NOMO-1 treated with DMSO at 0.1 percent for 48 hours (cell line): ENCODE data around the gene SLC1A2.
A peak's percentile ranks its signal among the peaks of the same experiment; 100 is the strongest.
"Not testable (repeated sequence)": the region's sequence is repeated elsewhere in the genome, so short reads cannot be mapped to it uniquely, and the experiment has no call there.

ENCODE experiments used
- DNase-seq: peaks from one replicate; lab custom pipeline; 2025; ENCODE audit not compliant: unreplicated experiment; lab: John Stamatoyannopoulos, UW

SLC1A2 gene

DNA sequence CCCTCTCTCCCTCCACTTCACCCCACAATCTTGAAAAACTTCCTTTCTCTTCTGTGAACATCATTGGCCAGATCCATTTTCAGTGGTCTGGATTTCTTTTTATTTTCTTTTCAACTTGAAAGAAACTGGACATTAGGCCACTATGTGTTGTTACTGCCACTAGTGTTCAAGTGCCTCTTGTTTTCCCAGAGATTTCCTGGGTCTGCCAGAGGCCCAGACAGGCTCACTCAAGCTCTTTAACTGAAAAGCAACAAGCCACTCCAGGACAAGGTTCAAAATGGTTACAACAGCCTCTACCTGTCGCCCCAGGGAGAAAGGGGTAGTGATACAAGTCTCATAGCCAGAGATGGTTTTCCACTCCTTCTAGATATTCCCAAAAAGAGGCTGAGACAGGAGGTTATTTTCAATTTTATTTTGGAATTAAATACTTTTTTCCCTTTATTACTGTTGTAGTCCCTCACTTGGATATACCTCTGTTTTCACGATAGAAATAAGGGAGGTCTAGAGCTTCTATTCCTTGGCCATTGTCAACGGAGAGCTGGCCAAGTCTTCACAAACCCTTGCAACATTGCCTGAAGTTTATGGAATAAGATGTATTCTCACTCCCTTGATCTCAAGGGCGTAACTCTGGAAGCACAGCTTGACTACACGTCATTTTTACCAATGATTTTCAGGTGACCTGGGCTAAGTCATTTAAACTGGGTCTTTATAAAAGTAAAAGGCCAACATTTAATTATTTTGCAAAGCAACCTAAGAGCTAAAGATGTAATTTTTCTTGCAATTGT, 188.1 kb downstream of the SLC1A2 start:
- no peak for DNase-seq

DNA sequence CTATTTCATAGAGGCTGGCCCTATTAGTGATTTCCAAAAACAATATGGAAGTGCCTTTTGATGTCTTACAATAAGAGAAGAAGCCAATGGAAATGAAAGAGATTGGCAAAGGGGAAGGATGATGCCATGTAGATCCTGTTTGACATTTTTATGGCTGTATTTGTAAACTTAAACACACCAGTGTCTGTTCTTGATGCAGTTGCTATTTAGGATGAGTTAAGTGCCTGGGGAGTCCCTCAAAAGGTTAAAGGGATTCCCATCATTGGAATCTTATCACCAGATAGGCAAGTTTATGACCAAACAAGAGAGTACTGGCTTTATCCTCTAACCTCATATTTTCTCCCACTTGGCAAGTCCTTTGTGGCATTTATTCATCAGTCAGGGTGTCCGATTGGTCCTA, 189.0 kb downstream of the SLC1A2 start:
- DNase-seq, result no peak

DNA sequence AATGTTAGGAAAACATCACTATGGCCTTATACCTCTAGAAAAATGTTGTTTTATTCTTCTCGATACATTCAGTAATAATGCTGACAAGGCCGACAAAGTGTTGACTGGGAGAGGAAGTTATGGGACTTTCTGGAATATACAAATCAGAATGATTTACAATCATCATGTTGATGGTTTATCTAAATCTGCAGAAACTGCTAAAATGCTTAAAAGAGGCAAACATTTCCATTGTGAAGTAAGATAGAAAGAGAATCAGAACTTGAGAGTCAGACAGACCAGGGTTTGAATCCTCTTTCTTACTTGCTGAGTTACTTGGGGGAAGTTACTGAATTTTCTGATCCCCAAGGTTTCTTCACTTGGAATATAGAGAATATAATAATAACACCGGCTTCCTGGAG, 191.0 kb downstream of the SLC1A2 start:
- no peak for DNase-seq

DNA sequence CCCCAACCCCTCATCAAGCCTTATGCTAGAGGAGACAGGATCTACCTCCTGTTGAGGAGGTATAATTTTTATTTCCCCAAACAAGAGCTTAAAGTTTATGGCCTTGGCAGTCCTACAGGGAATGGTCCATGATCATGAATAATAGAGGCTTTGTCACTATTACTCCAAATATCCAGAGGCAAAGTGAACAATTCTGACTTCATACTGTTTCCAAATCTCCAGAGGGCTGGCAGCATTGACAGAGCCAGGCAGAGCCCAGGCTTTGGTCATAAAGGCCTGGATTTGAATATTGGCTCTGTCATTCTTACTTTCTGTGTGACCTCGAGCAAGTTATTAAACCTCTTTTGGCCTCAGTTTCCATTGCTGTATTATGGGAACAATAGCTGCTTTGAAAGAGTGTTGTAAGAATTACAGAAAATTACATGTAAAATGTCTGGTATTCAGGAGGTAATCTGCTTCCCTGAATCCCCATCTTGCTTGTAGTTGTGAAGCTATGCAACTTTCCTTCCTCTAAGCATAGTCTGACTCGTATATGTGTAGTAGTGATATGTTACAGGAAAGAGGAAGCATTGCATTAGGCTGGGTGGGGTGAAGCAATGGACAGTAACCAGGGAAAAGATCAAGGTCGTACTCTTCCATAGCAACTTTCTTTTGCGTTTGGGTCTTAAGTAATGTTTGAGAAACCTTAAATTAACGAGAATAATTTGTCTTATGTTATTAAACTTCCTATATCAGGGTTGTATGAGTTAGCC, 191.6 kb downstream of the SLC1A2 start:
- peak; percentile 87 for DNase-seq

DNA sequence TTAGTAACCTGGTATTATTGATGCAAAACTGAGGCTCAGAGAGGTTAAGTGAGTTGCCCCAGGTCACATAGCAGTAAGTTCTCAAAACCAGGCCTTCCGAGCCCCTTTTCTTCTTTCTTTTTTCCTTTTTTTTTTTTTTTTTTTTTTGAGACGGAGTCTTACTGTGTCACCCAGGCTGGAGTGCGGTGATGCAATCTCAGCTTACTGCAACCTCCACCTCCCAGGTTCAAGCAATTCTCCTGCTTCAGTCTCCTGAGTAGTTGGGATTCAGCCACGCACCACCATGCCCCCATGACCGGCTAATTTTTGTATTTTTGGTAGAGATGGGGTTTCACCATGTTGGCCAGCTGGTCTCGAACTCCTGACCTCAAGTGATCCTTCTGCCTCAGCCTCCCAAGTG, 192.6 kb downstream of the SLC1A2 start:
- not testable (repeated sequence) for DNase-seq

DNA sequence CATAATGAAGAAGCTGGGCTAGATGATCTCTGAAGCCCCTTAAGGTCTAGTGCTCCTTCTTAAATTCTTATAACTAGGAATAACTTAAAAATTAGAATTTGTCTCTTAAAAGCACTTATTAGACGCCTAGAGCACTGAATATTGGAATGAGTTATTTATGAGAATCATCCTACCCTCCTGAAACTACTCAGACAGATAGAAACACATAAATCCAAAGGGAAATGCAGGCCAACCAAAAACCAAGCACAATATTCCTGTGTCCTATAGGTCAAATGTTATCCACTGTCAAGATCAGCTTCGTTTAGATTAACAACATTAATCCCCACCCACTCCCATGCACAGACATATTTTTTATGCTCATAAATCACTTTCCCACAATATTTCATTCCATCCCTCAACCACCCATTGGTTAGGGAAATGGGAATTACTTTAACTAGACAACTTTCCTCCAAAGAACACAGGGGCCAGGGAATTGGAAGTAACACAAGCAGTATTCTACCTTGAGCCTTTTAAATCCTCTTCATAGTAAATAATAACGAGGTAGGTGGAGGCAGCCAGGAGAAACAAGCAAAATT, 193.3 kb downstream of the SLC1A2 start:
- DNase-seq, result no peak

DNA sequence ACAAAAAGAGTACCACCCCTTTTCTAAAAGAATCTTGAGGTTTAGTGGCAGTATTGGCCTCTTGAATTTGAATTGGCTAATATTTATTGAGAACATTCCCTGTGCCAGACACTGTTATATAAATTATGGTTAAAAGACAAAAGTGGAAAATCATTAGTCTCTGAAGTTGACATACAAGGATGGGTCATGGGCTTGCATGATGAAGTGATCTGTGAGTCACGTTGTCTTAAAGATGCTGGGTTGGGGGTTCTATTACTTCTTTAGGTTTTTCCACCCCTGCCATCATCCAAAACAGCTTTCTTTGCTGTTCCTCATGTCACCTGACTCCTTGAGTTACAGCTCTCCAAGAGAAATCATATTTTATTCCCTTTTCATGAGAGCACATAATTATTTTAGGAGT, 195.4 kb downstream of the SLC1A2 start:
- DNase-seq, result no peak

DNA sequence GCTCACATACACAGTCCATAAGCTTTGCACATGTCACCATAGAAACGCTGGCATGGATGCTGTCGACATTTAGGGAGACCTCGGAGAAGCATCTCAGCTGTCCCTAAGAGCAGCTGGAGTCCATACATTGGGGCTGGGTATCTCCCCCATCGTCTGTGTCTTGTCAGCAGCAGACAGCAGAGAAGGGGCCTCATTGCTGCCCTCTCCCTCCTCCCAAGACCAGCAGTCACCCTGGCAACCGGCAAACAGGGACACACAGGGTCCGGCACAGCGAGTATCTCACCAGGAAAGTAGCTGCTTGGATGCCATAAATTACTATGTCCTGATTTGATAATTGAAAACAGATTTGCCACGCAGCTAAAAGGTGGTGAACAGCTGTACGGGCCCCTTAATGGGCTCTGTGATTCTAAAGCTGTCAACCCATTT, 196.0 kb downstream of the SLC1A2 start:
- DNase-seq, result no peak

DNA sequence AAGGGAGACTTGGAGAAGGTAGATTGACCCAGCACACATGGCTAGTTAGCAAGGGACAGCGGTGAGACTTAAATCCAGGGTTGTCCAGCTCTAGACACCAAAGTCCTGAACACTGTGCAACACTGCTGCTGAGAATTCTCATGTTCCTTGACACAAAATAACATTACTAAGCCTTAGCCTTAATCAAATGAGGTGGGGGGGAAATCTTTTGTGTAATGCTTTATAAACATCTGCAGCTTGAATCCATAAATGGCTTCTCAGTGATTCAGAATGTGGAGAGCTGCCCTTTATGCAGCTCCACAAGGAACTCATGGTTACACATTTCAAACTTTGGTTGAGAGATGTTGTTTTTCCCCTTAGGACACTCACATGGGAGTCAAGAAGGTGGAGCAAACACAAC, 200.4 kb downstream of the SLC1A2 start:
- DNase-seq, result no peak

DNA sequence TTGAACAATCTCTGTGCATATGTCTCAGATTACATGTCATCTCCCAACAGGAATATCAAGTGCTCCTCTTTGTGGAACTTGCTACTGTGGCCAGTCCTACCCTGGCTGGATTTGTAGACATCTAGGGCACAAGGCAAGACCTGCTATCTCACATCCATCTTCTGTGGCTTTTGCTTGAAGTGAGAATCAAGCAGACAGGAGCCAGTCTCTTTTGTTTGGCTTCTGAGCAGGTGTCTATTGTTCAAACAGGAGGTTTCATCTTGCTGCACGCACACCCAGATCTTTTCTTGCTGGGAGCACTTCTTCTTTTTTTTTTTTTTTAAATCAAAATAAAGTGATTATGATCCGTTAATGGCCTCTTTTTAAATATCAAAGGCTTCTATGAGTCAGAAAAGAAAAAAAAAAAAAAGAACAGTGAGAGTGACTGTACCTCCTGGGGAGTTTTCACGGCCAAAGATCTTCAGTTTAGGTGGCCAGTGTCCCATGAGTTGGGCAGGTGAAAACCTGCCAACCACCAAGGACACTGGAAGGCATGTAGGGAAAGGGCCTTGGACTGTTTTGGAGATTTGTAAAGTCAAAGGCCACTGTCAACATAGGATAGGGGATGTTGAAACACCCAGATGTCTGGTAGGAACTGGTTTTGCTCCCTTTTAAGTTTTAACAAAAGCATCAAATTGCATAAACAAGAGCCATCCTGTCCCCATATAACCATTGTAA, 202.2 kb downstream of the SLC1A2 start:
- DNase-seq, result no peak

DNA sequence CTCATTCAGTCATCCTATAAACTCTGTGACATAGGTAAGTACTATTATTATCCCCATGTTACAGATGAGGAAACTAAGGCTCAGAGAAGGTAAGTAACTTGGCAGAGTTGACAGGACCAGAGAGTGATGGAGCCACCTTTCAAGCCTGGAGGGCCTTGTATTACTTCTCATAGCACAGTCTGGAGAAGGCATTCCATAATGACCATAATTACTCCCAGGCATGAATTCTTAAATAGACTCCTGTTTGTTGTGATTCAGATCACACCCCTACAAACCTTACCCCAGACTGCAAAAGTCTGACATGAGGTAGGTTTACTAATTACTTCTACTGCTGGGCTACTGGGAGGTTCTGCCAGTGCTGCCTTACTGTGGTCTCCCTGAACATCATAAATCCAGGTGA, 203.4 kb downstream of the SLC1A2 start:
- DNase-seq, result no peak

DNA sequence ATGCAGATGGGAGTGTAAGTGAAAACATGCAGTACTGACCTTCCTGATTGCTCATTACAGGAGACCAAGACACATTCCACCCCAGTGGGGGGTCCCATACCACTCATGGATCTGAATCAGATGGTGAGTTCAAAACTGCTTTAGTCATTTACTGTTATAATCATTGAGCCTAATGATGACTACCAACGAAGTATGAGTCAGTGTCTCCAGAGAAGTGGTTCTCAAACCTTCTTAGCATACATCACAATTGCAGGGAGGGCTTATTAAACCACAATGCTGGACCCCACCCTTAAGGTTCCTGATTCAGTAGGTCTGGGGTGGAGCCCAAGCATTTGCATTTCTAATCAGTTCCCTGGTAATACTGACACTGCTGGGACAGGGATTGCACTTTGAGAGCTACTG, 204.6 kb downstream of the SLC1A2 start:
- no peak for DNase-seq

DNA sequence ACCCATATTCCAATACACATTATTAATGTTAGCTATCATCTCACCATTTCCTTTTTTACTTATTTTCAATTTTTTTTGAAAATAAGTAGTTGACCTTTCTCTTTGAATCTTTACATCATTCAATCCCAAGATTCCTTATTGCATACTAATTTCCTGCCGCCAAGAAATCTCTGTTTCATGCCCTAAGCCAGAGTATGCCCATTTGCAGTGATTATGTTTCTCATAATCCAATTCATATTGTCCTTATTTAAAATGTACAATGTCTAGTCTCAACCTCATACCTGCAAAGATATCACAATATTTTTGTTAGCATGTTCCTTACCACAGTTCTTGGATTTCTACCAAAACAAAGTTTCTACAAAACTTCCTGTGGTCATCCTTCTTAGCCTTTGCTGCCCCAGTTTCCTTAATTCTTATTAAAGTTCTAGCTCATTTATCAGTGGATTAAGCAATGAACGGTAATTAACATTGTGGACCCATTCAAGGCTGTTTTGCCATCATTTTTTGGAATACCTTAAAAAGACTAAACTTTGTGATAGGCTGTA, 205.1 kb downstream of the SLC1A2 start:
- no peak for DNase-seq

DNA sequence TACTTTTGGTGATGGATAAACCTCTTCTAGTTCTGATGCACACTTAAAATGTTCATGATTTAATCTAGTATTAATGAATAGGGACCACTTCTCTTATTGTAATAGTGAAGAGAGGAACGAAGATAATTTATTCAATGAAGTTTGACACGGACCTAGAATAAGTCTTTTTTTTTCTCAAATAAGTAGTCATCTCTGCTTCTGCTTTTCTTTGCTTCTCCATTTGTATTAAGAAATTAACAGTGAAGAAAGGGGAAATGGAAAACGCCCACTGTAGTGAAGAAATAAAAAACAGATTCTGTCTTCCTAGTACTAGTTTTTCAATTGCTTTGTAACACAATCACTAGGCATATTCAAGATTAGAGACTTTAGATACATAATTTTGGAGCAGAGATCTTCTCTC, 207.4 kb downstream of the SLC1A2 start:
- DNase-seq, result peak; percentile 97

DNA sequence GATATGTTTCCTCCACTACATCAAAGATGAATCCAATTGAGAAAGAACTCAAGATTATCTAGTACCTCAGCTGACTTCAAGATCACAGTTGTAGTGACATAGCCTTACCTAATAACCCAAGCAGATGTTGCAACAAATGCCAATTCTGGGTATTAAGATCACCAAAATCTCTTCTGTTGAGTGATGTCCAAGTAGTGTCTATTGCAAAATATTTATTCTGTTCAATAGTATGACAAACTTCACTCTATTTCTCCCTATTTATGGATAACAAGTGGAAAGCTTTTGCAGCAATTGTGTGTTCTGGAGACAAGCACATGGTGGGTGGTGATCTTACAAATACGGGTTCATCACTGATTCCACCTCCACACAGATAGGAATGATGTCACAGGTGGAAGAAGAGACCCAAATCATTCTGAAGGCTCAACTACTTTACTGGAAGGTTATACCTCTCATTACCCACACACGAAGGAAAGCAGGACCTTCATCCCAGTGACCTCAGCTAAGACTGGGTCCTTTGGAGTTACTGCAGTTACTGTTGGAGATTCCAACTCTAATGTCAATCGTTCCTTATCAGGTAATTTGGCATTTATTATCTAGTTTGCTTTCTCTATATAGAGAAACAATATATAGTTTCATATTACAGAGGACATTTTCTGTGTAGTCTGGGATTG, 208.3 kb downstream of the SLC1A2 start:
- DNase-seq, result peak; percentile 36

DNA sequence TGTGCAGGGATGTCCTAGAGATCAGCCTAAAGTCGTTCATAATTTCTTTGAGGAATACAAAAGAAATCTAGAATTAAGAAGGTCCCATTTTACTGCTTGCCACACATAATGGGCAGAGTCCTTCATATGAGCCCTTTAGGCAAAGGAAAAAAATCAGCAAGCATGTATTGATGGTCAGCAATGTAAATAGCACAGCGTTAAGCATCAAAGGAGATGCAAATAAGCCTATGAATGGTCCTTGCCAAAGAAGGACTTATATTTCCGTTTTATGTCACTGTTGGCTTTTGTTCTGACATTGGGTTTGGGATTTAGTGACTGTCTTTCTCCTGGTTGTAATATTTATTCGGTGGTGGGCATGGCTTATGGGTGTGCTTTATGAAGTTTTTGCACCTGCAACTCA, 210.6 kb downstream of the SLC1A2 start:
- DNase-seq, result no peak

DNA sequence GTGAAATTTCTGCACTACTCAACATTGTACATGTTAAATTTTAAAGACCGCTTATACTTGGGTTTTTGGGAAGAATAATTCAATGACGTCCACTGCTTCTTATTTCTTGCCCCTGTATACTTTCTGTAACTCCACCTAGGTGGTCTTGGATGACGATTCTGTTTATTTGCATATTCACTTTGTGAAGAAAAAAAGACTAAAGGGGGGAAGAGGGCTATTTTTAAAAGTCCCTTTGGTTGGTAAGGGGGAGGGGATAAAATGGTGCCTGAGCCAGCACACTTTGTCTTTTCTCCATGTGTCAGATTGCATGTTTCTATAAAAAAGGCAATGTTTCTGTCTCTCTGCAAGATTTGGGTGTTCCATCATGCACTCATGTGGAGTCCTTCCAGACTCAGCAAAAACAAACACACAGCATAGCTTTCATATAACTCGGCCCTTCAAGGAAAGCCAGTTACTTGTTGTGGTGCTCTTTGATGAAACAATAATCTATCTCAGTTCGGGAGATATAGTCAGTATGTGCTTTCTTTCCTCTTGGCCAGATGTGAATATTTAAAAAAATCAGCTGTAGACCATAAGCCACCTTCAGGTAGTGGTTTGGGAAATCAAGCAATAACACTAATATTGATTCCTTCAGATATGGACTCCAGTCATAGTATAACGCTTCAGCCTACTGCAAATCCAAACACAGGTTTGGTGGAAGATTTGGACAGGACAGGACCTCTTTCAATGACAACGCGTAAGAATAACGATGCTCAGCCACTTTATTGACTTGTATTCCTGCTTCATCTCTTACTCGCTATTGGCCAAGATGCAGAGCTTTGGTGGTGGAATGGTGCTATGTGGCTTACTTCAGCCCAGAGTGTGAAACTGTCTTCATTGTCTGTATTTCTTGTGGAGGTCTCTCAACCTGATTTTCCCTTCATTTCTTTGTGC, 211.6 kb downstream of the SLC1A2 start:
- no peak for DNase-seq

DNA sequence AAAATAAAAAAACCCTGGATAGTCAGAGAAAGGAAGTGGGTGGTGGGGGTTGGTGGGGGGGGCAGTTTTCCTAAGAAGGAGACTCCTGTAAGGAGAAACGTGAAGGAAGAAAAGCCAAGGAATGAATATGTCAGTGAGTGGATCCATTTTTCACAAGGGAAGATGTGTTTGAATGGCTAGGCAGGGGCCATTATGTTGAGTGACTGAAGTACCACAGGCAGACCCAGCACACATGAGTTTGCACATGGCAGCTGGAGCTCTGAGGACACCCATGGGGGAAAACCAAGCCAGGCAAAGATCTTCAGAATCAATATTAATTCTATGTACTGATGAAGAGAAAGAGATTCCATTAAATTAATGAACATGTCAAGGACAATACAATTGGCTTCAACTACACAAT, 212.7 kb downstream of the SLC1A2 start:
- no peak for DNase-seq

DNA sequence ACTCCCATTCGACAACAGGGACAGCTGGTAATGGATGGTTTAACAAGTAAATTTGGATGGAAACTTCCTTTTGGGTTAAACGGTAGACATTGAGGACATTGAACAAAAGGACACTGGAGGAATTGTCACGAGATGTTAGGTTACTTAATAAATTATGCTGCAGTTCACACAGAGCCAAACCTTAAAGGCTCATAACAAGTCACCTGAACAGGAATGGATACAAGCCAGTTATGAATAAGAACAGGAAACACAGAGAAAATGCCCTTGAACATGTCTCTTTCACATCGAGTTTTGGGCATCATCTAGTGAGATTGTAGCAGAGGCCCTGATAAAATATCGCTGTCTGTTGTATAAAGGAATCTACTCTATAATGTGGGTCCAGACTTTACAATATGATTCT, 214.7 kb downstream of the SLC1A2 start:
- DNase-seq, result no peak
